ELR (cell line): ENCODE results near the gene PDE11A.
"Not testable (repeated sequence)": the region's sequence is repeated elsewhere in the genome, so short reads cannot be mapped to it uniquely, and the experiment has no call there.

Experiments used
- DNase-seq: peaks from one replicate; pipeline ENCODE4 v3.0.0-alpha.2; 2015; ENCODE audit warnings: low read depth

Gene PDE11A

DNA sequence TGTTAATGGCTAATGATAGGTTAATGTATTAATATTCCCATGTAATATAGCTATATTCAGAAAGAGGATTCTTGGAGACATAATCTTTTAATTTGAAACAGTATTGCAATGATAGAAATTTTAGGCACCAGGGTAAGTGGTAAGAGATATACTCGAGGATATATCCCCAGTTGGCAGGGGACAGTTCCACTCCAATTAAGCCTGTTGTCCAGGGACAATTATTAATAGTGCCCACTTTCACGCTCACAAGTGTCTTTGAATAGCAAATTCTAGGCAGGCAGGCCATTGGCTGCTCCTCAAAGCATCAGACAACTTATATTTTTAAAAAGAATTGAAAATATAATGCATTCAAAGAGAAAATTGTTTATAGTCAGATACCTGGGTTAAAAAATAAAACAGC lies 190.7 kb downstream of the PDE11A start:
- no peak for DNase-seq

- DNase-seq, result peak; percentile 22
Observed at GRCh38 chr2:177881008-177881747, 191.4 kb downstream of the PDE11A start.

GRCh38 chr2:177880285-177880684 lies 192.3 kb downstream of the PDE11A start:
- no peak for DNase-seq

- no peak for DNase-seq
Observed at GRCh38 chr2:177876950-177877349, 195.6 kb downstream of the PDE11A start.

GRCh38 chr2:177874686-177875085 lies 197.9 kb downstream of the PDE11A start:
- no peak for DNase-seq

- DNase-seq, result no peak
Observed at GRCh38 chr2:177873915-177874314, 198.7 kb downstream of the PDE11A start.

GRCh38 chr2:177872286-177872685 lies 200.3 kb downstream of the PDE11A start:
- DNase-seq, result no peak

- no peak for DNase-seq
Observed at GRCh38 chr2:177869912-177870311, 202.7 kb downstream of the PDE11A start.

DNA sequence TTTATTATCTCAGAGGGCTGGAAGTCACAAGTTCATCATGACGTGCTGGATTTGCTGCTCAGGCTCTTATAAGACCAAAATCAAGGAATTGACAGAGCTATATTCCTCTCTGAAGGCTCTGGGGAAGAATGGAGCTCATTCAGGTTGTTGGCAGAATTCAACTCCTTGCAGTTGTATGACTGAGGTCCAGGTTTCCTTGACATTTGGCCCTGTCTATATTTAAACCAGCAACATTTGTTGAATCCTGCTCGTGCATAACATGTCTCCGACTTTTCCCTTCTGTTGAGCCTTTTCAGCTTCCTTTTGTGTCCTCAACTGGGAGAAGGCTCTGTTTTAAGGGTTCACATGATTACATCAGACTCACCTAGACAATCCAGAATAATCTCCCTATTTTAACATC lies 203.4 kb downstream of the PDE11A start:
- DNase-seq, result no peak

DNA sequence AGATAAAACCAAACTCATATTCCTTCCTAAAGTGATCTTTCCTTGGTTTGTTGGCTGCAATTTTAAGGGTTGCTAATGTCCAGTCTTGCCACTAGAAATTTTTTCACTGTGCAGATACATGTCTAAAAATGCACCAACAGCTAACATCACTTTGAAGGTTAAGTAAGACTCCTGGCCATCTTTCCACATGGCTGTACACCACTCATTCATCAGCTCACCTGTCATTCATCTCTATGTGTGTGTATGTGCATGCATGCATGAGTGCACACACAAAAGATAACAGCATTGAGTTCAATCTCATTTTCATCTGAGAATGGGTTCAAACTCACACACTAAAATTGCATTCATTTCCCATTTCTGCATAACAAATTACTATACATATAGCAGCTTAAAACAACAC lies 203.8 kb downstream of the PDE11A start:
- DNase-seq, result no peak

- no peak for DNase-seq
Observed at GRCh38 chr2:177857538-177857937, 215.0 kb downstream of the PDE11A start.

DNA sequence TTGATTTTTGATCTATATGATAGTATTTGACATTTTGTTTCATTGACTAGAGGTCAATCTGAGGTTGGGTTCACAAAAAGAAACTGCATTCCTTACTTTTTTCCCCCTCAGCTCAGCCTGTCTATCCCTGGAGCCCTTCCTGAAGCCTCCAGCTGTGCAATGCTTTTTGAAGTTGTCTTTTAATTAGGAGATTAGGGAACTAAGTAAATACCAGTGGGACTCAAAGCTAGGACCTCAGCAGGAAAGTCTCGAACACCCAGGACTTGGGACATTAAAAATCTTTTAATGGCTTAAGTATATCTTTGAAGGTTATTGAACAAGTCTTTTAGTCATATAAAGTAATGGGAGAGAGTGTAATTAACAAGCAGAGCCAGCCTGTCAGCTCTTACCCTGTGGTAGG lies 220.2 kb downstream of the PDE11A start:
- DNase-seq, result no peak

DNA sequence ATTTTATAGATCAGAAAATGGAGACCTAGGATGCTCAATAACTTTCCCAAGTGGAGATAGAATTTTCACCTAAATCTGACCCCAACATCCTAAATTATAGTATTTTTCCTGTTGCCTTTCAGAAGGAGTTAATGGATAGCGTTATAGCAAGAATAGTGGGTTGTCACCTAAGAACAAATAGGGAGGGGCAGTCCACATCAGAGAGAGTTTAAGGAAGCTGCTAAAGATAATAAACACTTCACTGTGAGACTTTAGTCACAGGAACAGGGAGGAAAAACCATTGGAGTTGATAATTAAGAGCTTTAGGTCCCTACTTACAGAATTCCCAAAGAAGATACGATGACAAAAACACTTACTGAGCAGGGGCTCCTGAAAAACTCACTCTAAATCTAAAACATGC lies 229.4 kb downstream of the PDE11A start:
- no peak for DNase-seq

DNA sequence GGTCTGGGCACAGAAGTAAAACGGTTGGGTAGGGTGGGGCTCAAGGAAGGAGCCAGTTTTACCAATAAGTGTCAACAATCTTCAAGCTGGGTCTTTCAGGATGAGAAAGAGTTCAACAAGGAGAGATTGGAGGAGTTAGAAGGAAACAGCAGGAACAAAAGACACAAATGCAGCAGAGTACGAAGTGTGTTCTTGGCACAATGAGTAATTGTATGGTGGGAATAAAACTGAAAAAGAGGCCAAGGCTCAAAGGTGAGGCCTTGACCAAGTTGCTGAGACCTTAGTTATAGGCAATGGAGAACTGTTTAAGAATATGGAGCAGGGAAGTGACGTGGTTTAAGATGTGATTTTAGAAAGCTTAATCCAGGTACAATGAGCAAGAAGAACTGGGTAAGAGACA lies 230.3 kb downstream of the PDE11A start:
- DNase-seq, result no peak

DNA sequence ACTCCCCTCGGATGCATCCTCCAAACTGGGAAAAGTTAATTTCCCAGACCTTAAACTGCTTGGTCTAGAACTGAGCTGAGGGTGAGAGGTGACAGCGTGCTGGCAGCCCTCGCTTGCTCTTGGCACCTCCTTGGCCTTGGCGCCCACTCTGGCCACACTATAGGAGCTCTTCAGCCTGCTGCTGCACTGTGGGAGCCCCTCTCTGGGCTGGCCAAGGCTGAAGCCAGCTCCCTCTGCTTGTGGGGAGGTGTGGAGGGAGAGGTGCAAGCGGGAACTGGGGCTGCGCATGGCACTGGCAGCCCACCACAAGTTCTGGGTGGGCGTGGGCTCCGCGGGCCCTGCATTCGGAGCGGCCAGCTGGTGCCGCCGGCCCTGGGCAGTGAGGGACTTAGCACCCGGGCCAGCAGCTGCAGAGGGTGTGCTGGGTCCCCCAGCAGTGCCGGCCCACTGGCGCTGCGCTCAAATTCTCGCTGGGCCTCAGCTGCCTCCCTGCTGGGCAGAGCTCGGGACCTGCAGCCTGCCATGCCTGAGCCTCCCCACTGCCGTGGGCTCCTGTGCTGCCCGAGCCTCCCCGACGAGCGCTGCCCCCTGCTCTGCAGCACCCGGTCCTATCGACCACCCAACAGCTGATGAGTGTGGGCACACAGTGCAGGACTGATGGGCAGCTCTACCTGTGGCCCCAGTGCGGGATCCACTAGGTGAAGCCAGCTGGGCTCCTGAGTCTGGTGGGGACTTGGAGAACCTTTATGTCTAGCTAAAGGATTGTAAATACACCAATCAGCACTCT lies 237.0 kb downstream of the PDE11A start:
- DNase-seq, result not testable (repeated sequence)

- no peak for DNase-seq
Observed at GRCh38 chr2:177832611-177833433, 239.8 kb downstream of the PDE11A start.

DNA sequence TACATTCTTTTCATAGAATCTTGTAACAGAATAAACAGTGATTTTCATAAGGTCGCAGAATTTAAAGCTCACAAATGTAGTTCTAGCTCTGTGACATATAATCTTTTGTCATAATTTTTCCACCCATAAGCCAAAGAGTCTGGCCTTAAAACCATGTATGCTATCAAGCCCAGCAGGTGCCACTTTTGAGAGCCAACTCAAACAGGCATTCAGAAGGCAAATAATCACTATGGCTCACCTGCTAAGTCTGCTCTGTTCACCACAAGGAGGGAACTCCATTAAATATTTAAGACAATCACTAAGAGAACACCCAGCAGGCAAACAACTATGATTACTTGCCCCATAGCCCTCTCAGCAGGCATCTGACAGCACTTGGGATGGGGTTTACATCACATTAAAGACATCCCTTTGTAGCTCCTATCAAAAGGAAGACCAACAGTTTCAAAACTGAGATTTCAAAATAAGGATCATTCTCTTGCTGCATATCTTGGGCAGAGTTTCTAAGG lies 241.6 kb downstream of the PDE11A start:
- DNase-seq, result no peak

DNA sequence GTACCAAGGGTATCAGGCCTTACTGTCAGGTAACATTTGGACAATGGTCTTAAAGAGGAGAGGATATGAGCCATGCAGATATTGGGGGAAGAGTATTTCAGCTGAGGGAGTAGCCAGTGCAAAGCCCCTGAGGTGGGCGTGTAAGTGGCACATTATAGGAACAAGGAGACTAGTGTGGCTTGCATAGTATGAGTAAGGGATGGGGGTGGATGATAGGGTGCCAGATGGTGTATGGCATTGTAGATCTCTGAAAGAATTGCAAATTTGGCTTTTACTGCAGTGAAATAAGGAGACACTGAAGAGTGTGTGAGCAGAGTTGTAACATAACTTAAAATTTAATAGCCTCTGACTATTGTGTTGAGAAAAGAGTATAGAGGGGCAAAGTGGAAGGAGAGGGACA lies 244.0 kb downstream of the PDE11A start:
- no peak for DNase-seq

GRCh38 chr2:177826897-177827296 lies 245.7 kb downstream of the PDE11A start:
- DNase-seq, result no peak

- no peak for DNase-seq
Observed at GRCh38 chr2:177822941-177823340, 249.6 kb downstream of the PDE11A start.

DNA sequence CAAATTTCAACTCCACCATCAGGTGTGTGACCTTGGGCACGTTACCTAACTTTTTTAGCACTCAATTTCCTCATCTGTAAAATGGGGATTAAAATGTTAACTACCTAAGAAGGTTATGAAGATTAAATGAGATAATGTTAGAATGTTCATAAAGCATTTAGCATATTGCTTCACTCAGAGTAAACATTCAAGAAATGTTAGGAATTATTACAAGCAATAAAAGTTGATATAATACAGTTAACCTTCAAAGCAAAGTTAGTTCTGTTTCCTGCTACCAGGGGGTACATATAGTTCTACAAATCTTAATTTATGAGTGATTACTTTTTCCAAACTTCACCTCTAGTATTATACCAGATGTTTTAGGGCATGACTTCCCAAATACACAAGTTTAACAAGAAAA lies 254.2 kb downstream of the PDE11A start:
- DNase-seq, result no peak

GRCh38 chr2:177817300-177817699 lies 255.3 kb downstream of the PDE11A start:
- no peak for DNase-seq

DNA sequence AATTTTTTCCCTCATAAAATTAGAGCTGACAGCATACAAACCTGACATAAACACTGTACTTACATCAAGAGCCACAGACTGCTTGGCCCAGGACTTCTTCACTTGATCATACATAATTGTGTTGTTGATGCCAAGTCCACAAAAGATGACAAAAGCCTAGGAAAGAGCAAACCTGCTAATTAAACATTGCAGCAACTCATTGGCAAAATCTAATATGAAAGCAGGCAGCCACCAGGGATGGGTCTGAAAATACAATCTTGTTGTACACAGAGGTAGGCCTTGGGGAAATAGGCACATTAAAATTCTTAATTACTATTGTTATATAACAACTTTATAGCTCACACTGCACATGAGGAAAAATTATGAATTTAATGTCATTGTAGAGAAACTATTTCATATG lies 255.8 kb downstream of the PDE11A start:
- no peak for DNase-seq
